ENCODE measurements around the gene C1QTNF12.

GRCh38 chr1:1270813-1271212, 24.3 kb upstream of the C1QTNF12 start:
- no peak for TF ChIP-seq POLR2A (IDR thresholded peaks at IDR 0.05)
- TF ChIP-seq CTCF (IDR thresholded peaks at IDR 0.05) = no peak
